PC-3 (cell line): Measurements from ENCODE around the gene RABGAP1L. TPM values are rescaled to one million over a fixed set of nuclear protein-coding genes. Genes with fewer than 3 reads are reported as not detected.

Experiments
- ATAC-seq: fragments of 200-7000 bp; cut with Tn5 transposase; 2 replicates; pipeline ENCODE4 v1.9.1; 2020; ENCODE audit warnings: mild to moderate bottlenecking, moderate library complexity
- BruUV-seq: library from RNA; stranded (reverse); fragments of 400-500 nt; replicated peaks from 2 replicates; lab custom pipeline; 2021; lab: Mats Ljungman, UMichigan
- CTCF ChIA-PET: fragments of 300-600 bp; sonication (Branson Sonifier 250); formaldehyde crosslinking; loops from one replicate; lab custom pipeline; 2022; ENCODE audit warnings: antibody characterized with exemption; lab: Charles Lee
- POLR2A ChIA-PET: fragments of 300-600 bp; sonication (Branson Sonifier 250); formaldehyde crosslinking; loops from one replicate; lab custom pipeline; 2022; ENCODE audit warnings: antibody characterized with exemption; ENCODE audit not compliant: unreplicated experiment; lab: Charles Lee
- DNase-seq: peaks from one replicate; pipeline ENCODE4 v3.0.0-alpha.2; 2015
- H2AFZ ChIP-seq: fragments of 300-600 bp; sonication (generic); 2 replicates; pipeline ENCODE4 v1.6.0; 2016; ENCODE audit warnings: antibody characterized with exemption, low read length
- H3F3A ChIP-seq: fragments of 300-600 bp; sonication (generic); one replicate; pipeline ENCODE4 v1.6.0; 2017; ENCODE audit warnings: antibody characterized with exemption, low read length, control low read depth, mild to moderate bottlenecking; ENCODE audit not compliant: unreplicated experiment
- H3K27ac ChIP-seq: fragments of 300-600 bp; sonication (generic); 2 replicates; pipeline ENCODE4 v1.5.1; 2016; ENCODE audit warnings: mild to moderate bottlenecking, low read length
- H3K27me3 ChIP-seq: fragments of 300-600 bp; sonication (generic); 2 replicates; pipeline ENCODE4 v1.6.1; 2016; ENCODE audit warnings: low read length, mixed read lengths
- H3K36me3 ChIP-seq: fragments of 300-600 bp; sonication (generic); 2 replicates; pipeline ENCODE4 v1.6.1; 2016; ENCODE audit warnings: low read depth, mixed run types, low read length, mixed read lengths
- H3K4me1 ChIP-seq: fragments of 300-600 bp; sonication (generic); 2 replicates; pipeline ENCODE4 v1.5.1; 2016; ENCODE audit warnings: low read length; ENCODE audit not compliant: insufficient read depth
- H3K4me2 ChIP-seq: fragments of 300-600 bp; sonication (generic); 2 replicates; pipeline ENCODE4 v1.6.0; 2016; ENCODE audit warnings: low read length
- H3K4me3 ChIP-seq: fragments of 300-600 bp; sonication (generic); 2 replicates; pipeline ENCODE4 v1.5.1; 2016; ENCODE audit warnings: mild to moderate bottlenecking, low read length, mixed read lengths
- H3K79me2 ChIP-seq: fragments of 300-600 bp; sonication (generic); 2 replicates; pipeline ENCODE4 v1.6.1; 2017; ENCODE audit warnings: low read length, mixed read lengths
- H3K9ac ChIP-seq: fragments of 300-600 bp; sonication (generic); 2 replicates; pipeline ENCODE4 v1.6.0; 2016; ENCODE audit warnings: mild to moderate bottlenecking, low read length
- H3K9me2 ChIP-seq: fragments of 300-600 bp; sonication (generic); replicated peaks from 2 replicates; pipeline ENCODE4 v1.6.1; 2016; ENCODE audit warnings: mixed run types, low read length, mixed read lengths
- H3K9me3 ChIP-seq: fragments of 300-600 bp; sonication (generic); 2 replicates; pipeline ENCODE4 v1.6.1; 2016; ENCODE audit warnings: low read length, mixed read lengths
- H4K20me1 ChIP-seq: fragments of 300-600 bp; sonication (generic); 2 replicates; pipeline ENCODE4 v1.6.1; 2016; ENCODE audit warnings: low read length, mixed read lengths
- CTCF ChIP-seq: fragments of 300-600 bp; sonication (generic); conservative IDR thresholded peaks from 2 replicates; pipeline ENCODE4 v1.5.1; 2017; ENCODE audit warnings: antibody characterized with exemption, low read depth, mild to moderate bottlenecking, low read length
- EZH2 ChIP-seq: fragments of 300-600 bp; sonication (generic); IDR thresholded peaks from one replicate; pipeline ENCODE4 v1.6.1; 2017; ENCODE audit warnings: antibody characterized with exemption, mild to moderate bottlenecking, low read length; ENCODE audit not compliant: unreplicated experiment
- EZH2phosphoT487 ChIP-seq: fragments of 300-600 bp; sonication (generic); IDR thresholded peaks from 2 replicates; pipeline ENCODE4 v1.6.1; 2018; ENCODE audit warnings: mild to moderate bottlenecking, antibody characterized with exemption, low read length, borderline replicate concordance
- intact Hi-C: fragments of 100-400 bp; cut with micrococcal nuclease; formaldehyde crosslinking; loops from 2 replicates; pipeline ENCODE4 v1.9.0; 2023
- total RNA-seq: library from RNA; depleted of rRNA; stranded (reverse); fragments of >200 nt; gene quantifications from 2 replicates; pipeline ENCODE4 v1.2.3, GENCODE V29; 2014

The RABGAP1L gene
- total RNA-seq, 1 experiment from 2014 or later: 24.4 TPM

- no TSS peak for BruUV-seq
- DNase-seq: no peak
- CTCF ChIA-PET: no interaction called here
- intact Hi-C loops: no loop called here
- no peaks in the 10 kb centered on the region for H4K20me1 ChIP-seq
- H3K4me2 ChIP-seq: no peak overlapping the region
- no peak overlapping the region for H3K27ac ChIP-seq
- no peaks in the 10 kb centered on the region for H3K4me1 ChIP-seq
- H3K27me3 ChIP-seq: no peaks in the 10 kb centered on the region
- no peaks in the 10 kb centered on the region for H3K79me2 ChIP-seq
- TF ChIP-seq EZH2: no peak
- H3K9me2 ChIP-seq: no peaks in the 10 kb centered on the region
- POLR2A ChIA-PET: no interaction called here
- H3K9me3 ChIP-seq: no peaks in the 10 kb centered on the region
- ATAC-seq: no peak
- no peak overlapping the region for H2AFZ ChIP-seq
- no peaks in the 10 kb centered on the region for H3F3A ChIP-seq
- no peaks in the 10 kb centered on the region for H3K36me3 ChIP-seq
- no peak overlapping the region for H3K4me3 ChIP-seq
- H3K9ac ChIP-seq: no peak overlapping the region
Observed at GRCh38 chr1:174954671-174955669, 795.6 kb downstream of the RABGAP1L start.

- no peak overlapping the region for H3K4me3 ChIP-seq
- no peaks in the 10 kb centered on the region for H3K27me3 ChIP-seq
- H3K79me2 ChIP-seq: no peaks in the 10 kb centered on the region
- no peak overlapping the region for H2AFZ ChIP-seq
- ChIA-PET POLR2A (no interaction called here), CTCF (no interaction called here)
- no peaks in the 10 kb centered on the region for H3F3A ChIP-seq
- ATAC-seq (no peak), DNase-seq (no peak)
- no peak overlapping the region for H3K27ac ChIP-seq
- TF ChIP-seq CTCF: no peak
- no peak for TF ChIP-seq EZH2
- TF ChIP-seq EZH2phosphoT487: no peak
- no peaks in the 10 kb centered on the region for H3K4me1 ChIP-seq
- no peaks in the 10 kb centered on the region for H3K9me3 ChIP-seq
- H3K9me2 ChIP-seq: no peaks in the 10 kb centered on the region
- no peaks in the 10 kb centered on the region for H4K20me1 ChIP-seq
- no peak overlapping the region for H3K9ac ChIP-seq
- no peaks in the 10 kb centered on the region for H3K36me3 ChIP-seq
- no TSS peak for BruUV-seq
- H3K4me2 ChIP-seq: no peak overlapping the region
- intact Hi-C loops: no loop called here
Observed at GRCh38 chr1:174956086-174956485, 796.8 kb downstream of the RABGAP1L start.

- Histone ChIP-seq H2AFZ (no peak overlapping the region), H3K9me3 (no peaks in the 10 kb centered on the region), H3F3A (no peaks in the 10 kb centered on the region), H3K36me3 (no peaks in the 10 kb centered on the region), H3K4me1 (no peaks in the 10 kb centered on the region), H3K4me3 (no peak overlapping the region), H3K9ac (no peak overlapping the region), H3K27me3 (no peaks in the 10 kb centered on the region), H3K27ac (no peak overlapping the region), H3K9me2 (no peaks in the 10 kb centered on the region), H4K20me1 (no peaks in the 10 kb centered on the region), H3K4me2 (no peak overlapping the region), H3K79me2 (no peaks in the 10 kb centered on the region)
- CTCF ChIA-PET: no interaction called here
- POLR2A ChIA-PET: no interaction called here
- BruUV-seq: no TSS peak
- intact Hi-C loops: no loop called here
- DNase-seq: no peak
- no peak for ATAC-seq
- no peak for TF ChIP-seq EZH2
- no peak for TF ChIP-seq EZH2phosphoT487
- TF ChIP-seq CTCF: no peak
Observed at GRCh38 chr1:174956976-174957375, 797.7 kb downstream of the RABGAP1L start.
